SIG-M5 (cell line): Measurements from ENCODE around the gene TRAPPC2L.

Experiments
- DNase-seq: peaks from one replicate; lab custom pipeline; 2025; lab: John Stamatoyannopoulos, UW

Gene TRAPPC2L

GRCh38 chr16:88839745-88840599 is 17.0 kb upstream of the TRAPPC2L start:
- DNase-seq: peak; percentile 21

GRCh38 chr16:88840600-88841215 is 16.2 kb upstream of the TRAPPC2L start:
- DNase-seq: no peak

DNA sequence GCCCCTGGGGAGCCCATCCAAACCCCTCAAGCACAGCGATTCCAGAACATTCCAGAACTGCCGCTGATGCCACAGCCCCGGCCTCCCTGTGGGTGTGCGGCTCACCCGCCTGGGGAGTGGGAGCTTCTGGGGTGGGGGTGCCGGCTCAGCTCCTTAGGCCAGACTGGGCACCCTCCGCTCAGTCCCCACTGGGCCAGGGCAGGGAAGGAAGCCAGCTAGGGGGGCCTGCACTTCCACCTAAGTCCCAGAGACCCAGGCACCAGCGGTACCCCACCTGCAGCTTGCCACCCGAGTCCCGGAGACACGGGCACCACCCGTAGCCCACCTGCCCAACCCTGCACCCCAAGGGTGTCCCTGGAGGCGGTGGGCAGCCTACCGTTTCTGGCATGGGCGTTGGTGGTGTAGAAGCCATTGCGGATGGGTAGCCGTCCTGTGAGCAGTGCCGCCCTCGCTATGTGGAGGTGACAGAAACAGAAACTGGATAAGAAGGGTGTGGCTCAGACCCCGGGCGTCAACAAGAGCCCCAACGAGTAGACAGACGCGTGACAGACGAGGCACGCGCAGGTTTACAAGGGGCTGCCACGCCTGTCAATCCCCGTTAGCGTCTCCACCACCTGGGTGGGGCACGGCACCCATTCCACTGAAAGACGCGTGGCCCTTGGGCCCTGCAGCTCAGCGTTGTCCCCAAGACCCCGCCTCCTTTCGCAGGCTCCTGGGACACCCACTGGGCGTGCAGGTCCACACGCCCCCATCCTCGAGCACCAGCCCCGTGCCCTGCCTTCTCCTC is 15.2 kb upstream of the TRAPPC2L start:
- DNase-seq: no peak

DNA sequence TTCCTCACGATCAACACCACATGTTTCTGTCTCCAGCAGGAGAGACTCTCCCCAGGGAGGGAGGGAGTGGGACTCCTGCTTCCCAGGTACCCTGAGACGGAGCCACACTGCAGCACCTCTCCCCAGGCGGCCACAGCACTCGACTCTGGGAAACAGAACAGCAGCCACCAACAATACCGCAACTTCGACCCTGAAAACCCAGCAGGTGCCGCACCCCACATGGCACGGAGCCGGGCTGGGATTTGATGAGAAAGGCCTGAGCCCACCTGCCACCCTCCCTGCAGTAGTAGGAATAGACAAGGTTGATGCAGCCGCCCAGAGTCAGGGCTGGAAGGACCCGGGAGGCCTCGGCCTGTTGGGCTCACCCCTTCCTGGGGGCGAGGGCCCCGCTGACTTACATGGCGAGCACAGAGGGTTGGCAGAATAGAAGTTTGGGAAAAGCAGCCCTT is 14.6 kb upstream of the TRAPPC2L start:
- no peak for DNase-seq

GRCh38 chr16:88842806-88843205 is 14.1 kb upstream of the TRAPPC2L start:
- no peak for DNase-seq

- DNase-seq: no peak
Measured at GRCh38 chr16:88843256-88843655, 13.7 kb upstream of the TRAPPC2L start.

DNA sequence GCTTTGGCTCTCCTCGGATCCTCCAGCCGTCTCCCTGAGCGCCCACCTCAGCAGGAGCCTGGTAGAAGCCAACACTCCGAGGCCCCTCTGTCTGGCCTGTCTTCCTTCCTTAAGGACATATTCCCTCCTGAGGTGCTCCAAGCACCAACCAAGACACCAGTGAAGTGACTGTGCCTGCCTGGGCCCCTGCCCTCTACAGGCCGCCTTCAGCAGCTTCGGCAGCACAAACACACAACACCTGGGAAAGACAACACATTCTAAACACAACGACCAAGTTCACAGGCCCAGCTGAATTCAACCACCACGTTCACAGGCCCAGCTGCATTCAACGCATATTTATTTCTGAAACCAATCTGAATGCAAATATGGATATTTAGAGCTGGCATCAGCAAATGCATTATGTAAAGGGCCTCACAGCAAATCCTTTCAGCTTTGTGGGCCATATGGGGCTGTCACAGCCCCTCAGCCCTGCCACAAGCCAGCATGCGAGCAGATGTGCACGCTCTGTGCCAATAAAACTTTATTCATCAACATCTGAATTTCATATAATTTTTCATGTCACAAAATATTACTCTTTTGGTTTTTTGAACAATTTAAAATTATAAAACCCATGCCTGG is 12.4 kb upstream of the TRAPPC2L start:
- no peak for DNase-seq

DNA sequence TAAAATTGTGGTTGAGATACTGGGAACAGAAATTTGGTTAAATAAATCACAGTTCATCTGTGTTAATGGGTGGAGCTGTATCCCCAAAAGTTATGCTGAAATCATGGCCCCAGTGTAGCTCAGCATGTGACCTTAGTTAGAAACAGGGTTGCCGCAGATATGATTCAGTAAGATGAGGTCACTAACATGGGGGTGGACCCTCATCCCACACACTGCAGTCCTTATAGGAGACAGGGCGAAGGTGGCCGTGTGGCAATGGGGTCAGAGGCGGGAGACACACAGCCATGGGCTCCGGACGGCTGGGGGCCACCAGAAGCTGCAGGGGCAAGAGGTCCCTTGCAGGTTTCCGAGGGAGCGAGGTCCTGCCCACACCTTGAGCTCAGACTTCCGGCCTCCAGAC is 10.8 kb upstream of the TRAPPC2L start:
- no peak for DNase-seq

GRCh38 chr16:88847654-88848053 is 9.3 kb upstream of the TRAPPC2L start:
- DNase-seq: no peak

DNA sequence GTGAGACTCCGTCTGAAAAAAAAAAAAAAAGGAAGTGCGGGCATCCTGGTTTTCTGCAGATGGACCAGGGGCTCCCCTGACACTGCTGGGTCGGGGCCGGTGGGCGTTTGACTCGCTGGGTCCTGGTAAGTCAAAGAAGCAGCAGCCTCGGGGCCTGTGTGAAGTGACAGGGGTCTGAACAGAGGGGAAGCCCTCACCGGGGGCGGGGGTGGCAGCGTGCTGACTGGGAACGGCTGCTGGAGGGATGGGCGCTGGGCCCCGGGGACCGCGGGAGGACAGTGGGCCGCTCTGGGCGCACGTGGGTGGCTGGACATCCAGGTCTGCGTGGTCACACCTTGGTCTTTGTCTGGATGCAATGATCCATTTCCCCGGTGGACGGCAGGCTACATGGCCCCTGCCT is 8.4 kb upstream of the TRAPPC2L start:
- DNase-seq: no peak

- no peak for DNase-seq
Measured at GRCh38 chr16:88850531-88851199, 6.3 kb upstream of the TRAPPC2L start.

- no peak for DNase-seq
Measured at GRCh38 chr16:88851616-88852015, 5.3 kb upstream of the TRAPPC2L start.

DNA sequence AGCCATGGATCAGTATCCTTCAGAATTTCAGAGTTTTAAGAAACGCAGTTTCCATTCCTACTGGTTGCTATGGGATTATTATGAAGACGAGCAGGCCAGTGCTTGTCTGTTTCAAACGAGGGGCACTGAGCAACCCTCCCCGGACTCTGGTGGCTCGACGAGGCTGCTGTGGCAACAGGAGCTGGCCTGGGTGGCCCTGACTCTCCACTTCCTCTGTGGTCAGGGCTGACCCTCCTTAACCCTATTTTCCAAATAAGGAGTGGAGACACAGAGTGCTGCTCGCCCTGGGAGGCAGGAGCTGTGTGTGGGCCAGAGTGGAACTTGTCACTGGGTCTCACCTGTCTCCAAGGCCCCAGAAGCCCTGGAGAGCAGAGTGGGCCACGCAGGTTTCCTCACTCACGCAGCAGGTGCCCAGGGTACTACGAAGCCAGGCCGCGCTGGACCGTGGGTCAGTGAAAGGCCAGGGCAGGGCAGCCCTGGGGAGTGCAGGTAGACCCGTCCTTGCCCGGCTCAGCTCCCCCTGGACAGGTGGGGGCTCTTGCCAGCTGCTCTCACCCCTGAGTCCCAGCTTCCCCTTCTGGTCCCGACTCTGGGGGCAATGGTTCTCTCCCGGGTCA is 3.5 kb upstream of the TRAPPC2L start:
- no peak for DNase-seq

- no peak for DNase-seq
Measured at GRCh38 chr16:88854306-88855111, 2.4 kb upstream of the TRAPPC2L start.

- DNase-seq: no peak
Measured at GRCh38 chr16:88855176-88855575, 1.8 kb upstream of the TRAPPC2L start.

DNA sequence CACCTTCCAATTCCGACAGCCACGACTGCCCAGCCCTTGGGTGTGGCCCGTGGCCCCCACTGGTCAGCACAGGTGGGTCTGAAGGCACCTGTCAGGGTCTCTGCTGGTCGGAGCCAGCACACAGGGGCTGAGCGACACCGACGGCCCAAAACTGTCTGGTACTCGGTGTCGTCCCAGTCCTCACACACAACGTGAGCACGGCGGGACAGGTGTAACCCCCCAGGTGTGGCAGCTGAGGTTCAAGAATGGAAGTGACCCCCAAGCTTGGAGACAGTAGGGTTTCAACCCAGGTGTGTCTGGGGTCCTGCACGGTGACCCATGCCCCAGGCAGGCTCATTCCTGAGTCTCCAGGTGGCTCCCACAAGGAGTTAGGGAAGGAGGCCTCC is 1.2 kb upstream of the TRAPPC2L start:
- no peak for DNase-seq

DNA sequence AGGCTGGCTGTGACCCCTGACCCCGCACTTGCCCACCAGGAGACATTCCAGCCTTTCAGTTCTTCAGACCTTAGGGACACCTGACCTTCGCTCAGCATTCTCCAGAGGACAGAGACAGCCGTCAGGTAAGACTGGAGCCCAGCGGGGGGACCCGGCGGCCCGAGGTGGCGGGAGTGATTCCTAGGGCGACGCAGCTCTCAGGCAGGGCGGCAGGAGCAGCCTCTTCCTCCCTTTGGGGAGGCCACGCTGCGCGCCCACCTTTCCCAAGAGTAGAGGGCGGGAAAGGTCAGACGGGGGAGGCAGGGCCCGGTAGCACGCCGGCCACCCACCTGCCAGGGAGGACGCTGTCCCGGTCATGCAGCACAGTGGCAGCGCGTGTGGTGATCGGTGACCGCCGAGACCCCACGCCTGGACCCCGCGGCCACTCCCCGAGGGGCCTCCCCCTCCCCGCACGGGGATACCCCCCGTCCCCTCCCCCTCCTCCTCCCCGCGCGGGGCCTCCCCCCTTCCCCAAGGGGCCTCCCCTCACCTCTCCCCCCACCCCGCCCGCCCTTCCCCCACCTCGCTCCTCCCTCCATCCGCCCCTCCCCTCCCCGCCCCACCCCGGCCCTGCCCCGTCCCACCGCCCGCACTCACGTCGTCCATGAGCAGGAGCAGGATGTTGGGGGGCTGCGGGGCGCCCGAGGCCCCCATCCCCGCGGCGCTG is 652 bp upstream of the TRAPPC2L start:
- DNase-seq: no peak

GRCh38 chr16:88857728-88858339 is 907 bp downstream of the TRAPPC2L start:
- no peak for DNase-seq

DNA sequence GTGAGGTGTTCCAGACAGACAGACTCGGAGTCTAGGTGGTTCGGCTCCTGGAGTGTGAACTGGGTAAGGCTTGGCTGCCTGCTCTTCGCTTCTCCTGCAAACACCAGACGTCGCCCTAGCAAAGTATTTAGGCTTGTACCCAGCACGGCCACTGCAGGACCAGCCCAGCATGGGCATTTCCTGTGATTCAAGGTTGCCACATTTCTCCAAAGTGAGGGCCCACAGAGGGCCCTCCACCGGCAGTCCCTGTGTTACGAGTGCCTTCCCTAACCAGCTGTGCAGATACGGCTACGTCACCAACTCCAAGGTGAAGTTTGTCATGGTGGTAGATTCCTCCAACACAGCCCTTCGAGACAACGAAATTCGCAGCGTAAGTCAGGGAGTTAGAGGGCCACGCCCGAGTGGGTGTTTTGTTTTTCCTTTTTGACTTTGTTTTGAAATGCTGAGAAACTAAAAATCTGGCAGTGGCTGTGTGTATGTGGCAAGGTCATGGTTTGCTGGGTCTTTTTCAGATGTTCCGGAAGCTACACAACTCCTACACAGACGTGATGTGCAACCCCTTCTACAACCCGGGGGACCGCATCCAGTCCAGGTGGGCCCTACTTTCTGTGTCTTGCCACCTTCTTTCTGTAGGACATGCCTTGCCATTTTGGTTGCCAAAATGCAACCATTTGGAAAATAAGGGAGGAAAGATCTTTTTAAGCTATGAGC is 2.6 kb downstream of the TRAPPC2L start:
- DNase-seq: no peak
